NCI-H1930 (cell line): ENCODE data around the gene SCAND1.
A peak's percentile ranks its signal among the peaks of the same experiment; 100 is the strongest.
"Not testable (repeated sequence)": the region's sequence is repeated elsewhere in the genome, so short reads cannot be mapped to it uniquely, and the experiment has no call there.

ENCODE experiments used
- DNase-seq, 2 experiments: peaks; one replicate each; lab custom pipeline; 2025; lab: John Stamatoyannopoulos, UW

Gene SCAND1

GRCh38 chr20:35959291-35959690, 5.0 kb upstream of the SCAND1 start:
- not testable (repeated sequence) for DNase-seq

GRCh38 chr20:35956616-35957015, 2.3 kb upstream of the SCAND1 start:
- DNase-seq, result no peak

DNA sequence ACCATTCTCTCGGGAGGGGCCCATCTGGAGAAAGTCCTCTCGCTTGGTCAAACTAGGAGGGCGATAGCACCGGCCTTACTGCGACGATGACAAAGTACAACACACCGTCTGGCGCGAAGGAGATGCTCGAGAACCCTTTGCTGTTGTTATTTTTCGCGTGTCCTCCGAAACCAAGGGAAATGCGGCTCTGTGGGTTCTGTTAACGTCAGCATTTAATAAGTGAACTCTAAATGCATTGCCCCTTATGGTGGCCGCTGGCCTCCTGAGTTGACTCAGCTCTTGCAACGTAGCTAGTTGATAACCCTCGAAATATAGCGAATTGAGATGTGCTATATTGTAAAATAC, 577 bp upstream of the SCAND1 start:
- peak in 1 of 2 experiments; percentile 48 for DNase-seq

GRCh38 chr20:35953387-35954199, 709 bp downstream of the SCAND1 start:
- DNase-seq, result peak in 1 of 2 experiments; percentile 56

- no peak for DNase-seq
These were observed 1.6 kb downstream of the SCAND1 start for GRCh38 chr20:35952480-35953386.

DNA sequence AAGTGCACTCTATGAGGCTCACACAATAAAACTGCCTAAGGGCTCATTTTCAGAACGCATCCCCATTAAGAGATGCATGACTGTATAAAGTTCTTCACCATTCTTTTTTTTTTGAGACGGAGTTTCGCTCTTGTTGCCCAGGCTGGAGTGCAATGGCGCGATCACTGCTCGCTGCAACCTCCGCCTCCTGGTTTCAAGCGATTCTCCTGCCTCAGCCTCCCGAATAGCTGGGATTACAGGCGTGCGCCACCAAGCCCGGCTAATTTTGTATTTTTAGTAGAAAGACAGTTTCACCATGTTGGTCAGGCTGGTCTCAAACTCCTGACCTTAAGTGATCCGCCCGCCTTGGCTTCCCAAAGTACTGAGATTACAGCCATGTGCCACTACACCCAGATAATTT, 2.2 kb downstream of the SCAND1 start:
- not testable (repeated sequence) for DNase-seq

DNA sequence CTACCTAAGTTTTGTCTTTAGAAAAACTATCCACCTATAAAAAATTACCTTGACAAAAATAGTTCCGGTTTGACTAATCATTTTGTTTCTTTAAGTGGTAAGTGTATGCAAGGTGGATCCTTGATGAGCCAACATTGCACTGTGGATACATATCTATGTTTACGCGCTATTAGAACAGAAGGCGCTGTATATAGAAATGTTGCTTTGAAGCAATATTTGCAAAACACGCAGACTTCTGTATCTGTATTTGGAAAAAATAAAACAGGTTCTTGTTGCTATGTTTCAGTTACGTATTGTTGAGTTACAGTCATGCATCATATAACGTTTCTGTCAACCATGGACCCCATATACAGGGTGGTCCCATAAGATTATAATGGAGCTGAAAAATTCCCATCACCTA, 4.2 kb downstream of the SCAND1 start:
- no peak for DNase-seq

- DNase-seq, result no peak
These were observed 6.4 kb downstream of the SCAND1 start for GRCh38 chr20:35947907-35948306.

GRCh38 chr20:35947489-35947888, 6.8 kb downstream of the SCAND1 start:
- no peak for DNase-seq

- DNase-seq, result no peak
These were observed 12.1 kb downstream of the SCAND1 start for GRCh38 chr20:35942243-35942642.

DNA sequence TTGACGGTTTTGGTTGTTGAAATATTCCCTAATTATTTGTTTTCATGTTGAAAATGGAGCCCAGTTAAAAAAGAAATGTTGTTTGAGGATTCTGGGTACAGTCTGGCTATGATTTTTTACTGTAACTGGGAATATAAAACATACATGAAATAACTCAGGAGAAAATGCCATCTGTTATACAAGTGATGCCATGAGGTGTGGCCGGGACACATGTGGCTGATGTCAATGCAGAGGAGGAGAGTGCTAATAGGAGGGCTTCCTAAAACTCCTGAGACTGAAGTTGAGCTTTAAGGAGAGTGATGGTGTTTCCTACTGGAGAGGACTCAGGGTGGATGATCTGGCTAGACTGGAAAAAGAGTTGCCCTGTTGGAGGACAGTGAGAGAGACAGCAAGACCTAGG, 12.7 kb downstream of the SCAND1 start:
- no peak for DNase-seq

GRCh38 chr20:35939264-35939663, 15.0 kb downstream of the SCAND1 start:
- no peak for DNase-seq

GRCh38 chr20:35934050-35934449, 20.3 kb downstream of the SCAND1 start:
- no peak for DNase-seq

DNA sequence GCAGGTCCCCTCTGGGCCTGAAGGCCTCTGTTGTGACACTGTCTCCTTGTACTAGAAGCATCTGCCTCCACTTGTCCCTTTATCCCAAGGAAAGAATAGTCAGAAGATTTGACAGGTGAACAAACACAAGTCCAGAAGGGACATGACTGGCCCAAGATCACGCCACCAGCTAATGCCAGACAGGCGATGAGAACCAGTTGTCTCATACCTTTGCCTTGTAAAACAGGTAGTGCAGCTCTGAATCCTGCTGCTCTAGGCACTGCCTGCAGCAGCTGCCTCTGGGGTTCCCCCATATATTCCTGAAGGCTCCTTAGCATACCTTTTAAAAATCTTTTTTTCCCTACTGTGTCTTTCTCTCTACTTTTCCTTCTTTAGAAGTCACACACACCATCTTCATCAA, 25.0 kb downstream of the SCAND1 start:
- DNase-seq, result no peak

GRCh38 chr20:35920523-35920922, 33.8 kb downstream of the SCAND1 start:
- DNase-seq, result no peak

GRCh38 chr20:35918021-35918420, 36.3 kb downstream of the SCAND1 start:
- no peak for DNase-seq

- DNase-seq, result no peak
These were observed 37.2 kb downstream of the SCAND1 start for GRCh38 chr20:35917077-35917476.

DNA sequence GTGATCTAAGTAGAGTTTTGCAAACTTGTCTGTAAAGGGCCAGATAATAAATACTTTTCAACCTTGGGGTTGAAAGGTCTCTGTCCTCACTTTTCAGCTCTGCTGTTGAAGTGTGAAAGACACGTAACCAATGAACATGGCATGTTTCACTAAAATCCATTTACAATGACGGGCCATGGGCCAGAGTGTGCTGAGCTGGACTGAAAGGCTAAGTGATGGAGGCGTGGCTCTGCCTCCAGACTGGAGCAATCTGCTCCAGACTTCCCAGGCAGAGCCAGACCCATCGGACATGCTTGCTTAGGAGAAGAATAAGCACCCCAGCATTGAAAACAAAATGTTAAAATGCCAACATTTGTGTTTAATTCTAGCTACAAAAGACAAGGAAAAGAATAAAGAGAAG, 41.4 kb downstream of the SCAND1 start:
- no peak for DNase-seq

DNA sequence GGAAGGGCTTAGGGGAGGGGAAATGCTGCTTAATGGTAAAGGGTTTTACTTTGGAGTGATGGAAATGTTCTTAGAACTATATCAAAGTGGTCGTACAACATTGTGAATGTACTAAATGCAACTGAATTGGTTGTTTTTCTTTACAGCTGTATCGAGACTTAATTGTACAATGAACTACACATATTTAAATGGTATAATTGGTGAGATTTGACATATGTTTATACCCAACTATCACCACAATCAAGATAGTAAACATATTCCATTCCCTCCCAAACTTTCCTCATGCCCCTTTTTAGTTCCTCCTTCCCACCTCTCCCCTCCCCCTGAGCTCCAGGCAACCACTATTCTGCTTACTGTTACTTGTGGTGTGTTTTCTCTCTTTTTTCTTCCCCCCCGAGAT, 44.0 kb downstream of the SCAND1 start:
- DNase-seq, result no peak

DNA sequence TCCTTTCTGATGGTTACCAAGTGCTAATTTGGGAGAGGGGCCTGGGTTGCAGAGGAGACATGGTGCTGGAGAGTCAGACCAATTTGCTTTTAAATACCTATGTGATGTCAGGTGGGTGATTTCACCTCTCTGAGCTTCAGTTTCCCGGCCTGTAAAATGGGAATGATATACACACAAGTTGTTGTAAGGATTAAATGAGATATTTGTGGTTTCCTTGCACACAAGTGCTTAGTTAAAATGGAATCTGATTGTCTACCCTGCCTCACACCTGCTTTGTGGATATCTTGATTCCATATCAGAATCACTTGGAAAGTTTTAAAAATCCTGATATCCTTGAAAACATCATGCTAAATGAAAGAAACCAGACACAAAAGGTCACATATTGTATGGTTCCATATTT, 44.5 kb downstream of the SCAND1 start:
- no peak for DNase-seq

- no peak for DNase-seq
These were observed 45.1 kb downstream of the SCAND1 start for GRCh38 chr20:35909176-35909575.

DNA sequence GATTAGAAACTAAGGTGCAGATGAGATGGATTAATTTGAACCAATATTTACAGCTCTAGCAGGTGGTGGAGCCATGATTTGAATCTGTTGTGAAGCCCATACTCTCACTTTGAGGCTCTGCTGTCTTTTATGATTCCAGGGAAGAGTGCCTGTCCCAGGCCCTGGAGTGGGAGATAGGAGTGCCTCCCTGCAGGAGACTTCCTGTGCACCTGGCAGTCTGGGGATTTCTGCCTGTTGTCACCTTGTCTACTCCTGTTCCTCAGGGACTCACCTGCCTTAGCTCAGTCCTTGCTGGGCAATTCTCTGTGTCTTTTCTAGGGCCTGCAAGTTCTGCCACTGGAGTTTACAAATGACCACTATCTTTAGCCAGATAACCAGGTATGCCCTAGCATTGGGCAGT, 46.3 kb downstream of the SCAND1 start:
- no peak for DNase-seq

DNA sequence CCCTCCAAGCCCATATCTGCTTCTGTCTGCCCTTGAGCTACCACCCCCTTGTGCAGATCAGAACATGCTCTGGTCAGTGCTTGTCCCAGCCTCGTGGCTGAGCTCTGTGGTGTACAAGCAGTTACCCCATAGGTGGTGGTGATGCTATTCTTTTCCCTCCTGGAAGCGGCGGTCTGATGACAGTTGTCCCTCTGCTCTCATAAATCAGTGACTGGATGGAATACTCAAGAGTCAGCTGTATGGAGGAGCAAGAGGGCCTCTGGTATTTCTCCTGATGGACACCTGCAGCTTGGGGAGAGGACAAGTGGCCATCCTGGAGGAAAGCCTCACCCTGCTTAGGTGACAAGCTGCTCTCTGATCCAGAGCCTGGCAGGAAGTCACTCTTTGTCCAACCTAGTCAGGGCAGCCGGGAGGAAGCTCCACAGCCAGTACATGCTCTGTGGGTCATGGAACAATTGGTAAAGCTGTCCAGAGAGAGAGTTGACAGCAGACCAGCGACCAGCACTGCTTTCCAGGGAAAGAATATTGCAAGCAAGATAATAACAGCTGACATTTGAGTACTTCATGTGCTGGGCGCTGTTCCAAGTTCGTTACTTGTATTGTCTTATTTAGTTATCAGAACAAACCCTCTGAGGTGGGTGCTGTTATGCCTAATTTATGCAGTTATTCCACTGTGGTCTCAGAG, 47.1 kb downstream of the SCAND1 start:
- DNase-seq, result no peak
